ENCODE data around the gene IGDCC3.

IGDCC3 gene

DNA sequence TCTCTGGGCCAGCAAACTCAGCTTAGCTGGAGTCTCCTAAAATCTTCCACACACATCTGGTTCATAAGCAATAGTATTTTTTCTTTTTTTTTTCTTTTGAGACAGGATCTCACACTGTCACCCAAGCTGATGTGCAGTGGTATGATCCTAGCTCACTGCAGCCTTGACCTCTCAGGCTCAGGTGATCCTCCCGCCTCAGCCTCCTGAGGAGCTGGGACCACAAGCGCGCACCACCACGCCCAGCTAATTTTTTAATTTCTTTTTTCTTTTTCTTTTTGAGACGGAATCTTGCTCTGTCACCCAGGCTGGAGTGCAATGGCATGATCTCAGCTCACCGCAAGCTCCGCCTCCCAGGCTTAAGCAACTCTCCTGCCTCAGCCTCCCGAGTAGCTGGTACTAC, 39.0 kb downstream of the IGDCC3 start:
- no peak for DNase-seq

DNA sequence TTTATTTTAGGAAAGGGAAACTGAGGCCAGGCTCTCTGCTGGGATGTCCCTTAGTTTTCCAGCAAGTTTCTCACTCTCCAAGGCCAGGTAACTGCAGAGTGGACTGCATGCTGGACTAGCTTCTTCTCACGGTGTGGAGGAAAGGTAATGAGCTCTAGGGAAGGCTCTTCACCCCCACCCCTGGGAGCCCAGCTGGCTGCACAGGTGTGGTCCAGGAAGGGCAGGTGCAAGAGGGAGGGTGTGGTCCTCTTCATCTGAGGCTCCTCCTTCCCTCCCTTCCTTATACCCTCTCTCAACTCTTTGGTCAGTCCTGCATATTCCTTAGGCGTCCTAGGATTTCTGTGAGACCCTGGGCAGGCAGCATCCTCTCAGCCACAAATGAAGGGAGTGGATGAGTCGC, 39.4 kb downstream of the IGDCC3 start:
- no peak for DNase-seq

DNA sequence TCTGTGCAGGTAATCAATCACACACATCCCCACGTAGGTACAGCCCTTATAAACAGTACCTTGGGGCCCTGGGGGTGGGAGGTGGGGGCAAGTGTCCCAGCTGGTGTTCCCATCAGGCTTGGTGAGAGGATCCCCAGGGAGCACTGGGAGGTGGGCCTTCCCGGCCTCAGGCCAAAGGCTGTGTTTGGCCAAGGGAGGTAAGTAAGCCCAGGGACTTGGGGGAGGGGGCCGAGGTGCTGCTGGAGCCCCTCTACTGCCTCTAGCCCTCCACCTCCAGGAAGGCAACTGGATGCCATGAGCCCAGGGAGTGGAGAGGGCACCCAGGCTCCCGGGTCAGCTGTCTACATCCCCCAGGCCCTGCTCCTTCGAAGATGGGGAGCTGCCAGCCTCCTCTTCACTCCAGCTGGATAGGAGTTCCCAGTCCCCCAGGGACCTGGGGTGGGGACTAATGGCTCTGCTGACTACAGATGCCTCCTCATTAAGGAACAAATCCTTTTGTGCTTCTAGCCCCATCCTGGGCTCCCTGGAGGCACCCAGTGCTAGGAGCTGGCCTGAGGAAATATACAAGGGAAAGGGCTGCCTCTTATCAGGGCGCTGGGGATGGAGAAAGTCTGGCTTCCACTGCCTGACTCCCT, 40.2 kb downstream of the IGDCC3 start:
- DNase-seq: no peak

DNA sequence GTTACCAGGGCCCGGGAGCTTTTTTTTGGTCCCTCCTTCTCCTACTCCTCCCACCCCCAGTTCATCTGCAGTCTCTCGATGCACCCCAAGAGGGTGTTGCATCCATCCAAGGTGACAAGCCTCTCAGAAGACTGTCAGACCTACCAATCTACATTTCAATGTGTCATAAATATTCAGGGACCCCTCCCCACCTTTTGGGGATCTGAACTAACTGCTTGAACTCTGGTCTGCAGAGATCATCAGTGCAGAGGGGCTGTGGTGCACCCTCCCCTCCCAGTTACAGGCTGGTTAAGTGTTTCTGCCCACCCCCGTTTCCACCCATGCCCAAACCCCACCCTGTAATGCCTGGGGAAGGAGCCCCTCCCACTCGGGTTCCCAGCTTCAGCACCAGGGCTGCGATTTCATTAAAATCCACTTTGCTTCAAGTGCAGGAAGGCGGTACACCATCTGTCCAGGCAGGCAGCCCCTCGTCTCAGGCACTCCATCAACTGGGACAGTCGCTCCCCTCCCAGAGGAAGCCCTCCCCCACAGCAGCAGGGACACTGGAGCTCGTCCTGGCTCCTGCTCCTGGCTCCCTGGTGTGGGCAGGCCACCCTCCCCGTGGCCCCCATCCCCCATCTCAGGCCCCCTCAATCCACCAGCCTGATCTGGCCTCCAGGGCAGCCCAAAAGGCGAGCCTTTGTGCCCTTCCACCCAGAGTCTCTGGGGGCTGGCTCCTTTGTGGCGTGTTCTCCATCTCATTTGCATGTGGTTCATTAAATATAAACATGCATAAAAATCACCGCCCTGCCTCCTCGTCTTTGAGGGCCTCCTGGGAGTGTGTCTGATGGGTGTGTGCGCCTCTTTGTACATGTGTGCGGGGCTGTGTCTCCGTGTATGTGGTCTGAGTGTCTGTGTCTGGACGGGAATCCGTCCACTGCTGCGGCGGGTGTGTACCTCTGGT, 41.0 kb downstream of the IGDCC3 start:
- DNase-seq: no peak

DNA sequence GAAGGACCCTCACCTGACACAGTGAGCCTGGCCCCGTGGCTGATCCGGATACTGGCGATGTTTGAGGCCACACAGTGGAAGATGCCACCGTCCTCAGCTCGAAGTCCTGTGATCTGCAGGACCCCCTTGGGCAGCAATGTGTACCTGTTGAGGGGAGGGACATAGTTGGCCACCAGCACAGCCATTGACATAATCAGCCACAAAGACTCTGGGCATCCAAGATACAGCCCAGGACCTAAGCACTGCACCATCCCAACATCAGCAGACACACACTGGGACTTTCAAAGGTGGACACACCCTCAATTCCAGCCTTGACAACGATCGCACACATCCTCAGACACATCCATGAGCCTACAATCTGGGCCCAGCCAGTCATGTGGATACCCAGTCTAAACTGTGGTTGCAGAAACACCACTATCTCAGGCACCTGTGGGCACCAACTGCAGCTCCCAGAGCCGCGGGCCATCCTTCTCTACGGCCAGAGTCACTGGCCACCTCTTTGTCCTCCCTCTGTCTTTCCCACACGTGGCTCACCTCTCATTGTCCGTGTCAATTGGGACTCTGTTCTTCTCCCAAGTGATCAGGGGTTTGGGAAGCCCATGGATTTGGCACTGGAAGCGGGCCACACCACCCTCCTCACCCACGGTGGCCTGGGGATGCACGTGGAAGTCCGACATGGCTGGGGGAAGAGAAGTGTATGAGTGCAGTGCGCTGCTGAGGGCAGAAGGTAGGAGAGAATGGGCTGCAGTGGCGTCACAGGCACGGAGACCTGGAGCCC, 42.3 kb downstream of the IGDCC3 start:
- DNase-seq: no peak

DNA sequence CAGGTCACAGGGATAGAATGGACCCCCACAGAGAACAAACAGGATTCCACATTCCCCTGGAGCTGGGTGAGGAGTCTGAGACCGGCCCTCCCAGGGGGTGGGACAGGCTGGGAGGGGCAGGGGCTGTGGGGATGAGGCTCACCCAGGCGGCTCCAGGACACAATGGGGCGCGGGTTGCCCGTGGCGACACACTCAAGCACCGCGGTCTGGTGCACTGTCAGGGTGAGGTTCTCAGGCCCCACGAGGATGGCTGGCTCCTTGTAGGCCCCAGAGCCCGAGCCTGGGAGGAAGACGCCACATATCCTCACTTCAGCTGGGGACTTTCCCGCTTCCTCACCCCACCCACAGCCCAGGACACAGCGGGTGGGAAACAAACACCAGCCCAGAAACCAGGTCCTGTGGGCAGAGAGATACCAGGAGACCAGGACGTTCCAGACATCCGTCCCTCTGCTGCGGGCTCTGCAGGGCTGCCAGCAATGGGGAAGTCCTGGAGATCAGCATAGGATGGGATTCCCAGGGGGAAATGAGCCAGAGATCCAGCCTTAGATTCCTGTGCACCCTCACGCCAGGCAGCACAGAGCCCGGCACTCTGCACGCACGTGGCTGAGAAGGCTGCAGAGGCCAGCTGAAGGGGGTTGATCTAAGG, 43.1 kb downstream of the IGDCC3 start:
- DNase-seq: no peak

DNA sequence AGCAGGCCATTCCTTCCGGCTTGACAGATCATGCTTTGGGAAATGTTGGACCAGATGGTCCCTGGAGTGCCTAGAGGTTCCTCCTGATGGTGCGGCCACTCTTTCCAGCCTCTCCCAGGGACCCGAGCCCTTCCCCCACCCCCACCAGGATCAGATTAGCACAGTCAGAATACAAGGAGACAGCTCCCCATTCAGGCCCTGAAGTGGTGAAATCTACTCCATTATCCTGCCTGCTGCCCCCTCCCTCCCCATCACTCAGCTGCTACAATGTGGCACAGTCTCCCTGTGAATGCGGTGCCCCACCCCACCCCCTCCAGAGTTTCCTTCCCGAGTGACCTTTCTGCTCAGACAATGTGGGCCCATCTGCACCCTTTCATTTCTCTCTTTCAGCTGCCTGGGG, 43.9 kb downstream of the IGDCC3 start:
- no peak for DNase-seq

DNA sequence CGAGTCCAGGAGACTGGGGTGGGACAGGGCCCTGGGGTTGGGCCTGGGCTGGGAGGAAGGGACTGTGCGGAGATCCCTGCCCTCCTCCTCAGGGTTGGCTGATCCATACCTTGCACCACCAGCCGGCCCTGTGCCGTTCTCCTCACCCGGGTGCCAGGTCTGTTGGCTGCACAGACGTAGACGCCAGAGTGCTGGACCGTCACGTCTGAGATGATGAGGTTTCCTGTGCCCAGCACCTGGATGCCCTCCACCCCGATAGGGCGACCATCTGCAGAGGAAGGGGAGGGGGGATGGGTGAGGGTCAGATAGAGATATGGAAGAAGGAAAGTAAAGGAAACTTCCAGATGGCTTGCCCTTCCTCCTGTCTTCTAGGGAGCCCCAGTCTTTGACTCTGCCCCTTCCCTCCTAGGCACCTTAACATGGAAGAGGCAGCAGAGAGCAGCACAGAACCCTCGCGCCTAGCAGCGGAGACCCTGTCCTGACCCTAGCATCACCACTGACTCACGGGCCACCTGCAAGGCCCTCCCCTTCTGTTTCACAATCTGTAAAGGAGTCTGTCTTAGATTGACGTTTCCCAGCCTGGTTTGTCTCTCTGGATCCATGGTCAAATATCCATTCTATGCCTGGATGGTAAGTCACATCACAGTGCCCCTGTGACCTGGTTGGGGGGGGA, 44.5 kb downstream of the IGDCC3 start:
- DNase-seq: no peak

DNA sequence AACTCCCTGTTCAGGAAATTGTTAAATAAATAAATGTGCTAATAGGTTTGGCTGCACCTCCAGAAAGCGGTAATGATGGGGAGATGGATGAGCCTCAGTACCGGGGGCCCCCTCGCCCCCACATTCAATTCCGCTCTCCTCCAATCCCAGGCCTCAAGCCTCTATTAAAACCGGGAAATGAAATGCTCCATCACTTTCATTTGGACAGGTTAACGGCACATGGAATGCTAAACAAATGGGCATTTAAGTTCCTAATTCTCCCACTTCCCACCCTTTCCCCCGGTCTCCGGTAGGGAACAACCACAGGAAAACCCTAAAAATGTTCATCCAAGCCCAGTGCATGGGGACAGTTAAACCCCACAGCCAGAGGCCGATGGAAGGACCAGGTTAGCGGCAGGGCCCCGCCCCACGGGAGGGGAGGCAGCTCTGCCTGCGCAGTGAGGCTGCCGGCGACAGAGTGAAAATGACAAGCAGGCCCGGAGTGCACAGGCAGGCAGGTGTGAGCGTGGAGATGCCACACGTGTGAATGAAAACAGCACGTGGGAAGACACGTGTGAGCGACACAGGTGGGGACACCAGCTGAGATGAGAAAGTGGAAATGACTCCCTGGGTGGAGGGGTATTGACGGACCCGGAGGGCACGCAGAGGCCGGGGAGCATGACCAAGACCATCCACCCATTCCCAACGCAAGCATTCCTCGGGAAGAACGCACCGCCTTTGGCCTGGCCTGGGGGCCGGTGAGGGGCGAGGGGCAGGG, 45.2 kb downstream of the IGDCC3 start:
- DNase-seq: no peak

DNA sequence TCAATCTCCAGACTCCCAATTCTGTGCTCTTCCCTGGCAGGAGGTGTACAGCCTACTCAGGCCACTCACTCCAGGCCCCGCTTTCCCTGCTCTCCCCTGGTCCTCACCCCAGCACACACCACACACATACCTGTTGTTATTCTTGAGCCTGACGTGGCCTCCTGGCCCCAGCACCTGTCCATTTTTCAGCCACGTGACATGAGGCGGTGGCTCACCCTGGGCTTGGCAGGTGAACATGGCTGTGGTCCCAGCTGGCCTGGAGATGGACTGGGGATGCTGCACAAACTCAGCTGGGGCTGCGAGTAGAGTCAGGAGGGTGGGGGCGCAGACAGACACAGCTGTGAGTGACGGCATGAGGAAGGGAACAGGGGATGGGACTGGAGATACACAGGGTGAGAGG, 46.0 kb downstream of the IGDCC3 start:
- no peak for DNase-seq

DNA sequence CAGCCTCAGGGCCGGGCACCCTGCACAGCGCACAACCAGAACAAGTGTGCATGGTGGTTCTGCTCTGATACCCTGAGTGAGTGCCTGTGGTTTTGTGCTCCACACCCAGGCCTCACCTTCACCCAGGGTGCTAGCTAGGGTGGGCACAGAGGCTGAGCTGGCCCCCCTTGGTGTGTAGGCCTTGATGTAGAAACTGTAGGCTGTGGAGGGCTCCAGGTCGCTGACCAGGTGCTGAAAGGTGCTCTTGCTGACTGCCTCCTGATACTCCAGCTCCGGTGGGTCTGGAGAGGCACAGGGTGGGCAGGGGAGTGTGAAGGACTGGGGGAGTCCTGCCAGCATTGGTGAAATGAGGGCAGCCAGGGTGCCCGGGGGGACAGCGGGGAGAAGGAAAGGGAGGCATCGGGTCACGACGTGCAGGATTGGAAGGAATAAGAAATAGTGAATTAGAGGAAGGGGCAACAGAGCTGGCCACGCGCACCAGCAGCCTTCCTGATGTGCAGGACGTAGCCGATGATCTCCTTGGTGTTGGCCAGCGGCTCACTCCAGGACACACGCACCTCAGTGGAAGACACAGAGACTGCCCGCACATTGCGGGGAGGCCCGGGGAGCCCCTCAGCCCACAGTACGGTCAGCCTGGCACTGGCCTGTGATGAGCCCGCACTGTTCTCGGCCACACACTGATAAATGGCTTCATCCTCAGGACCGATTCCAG, 46.7 kb downstream of the IGDCC3 start:
- DNase-seq: no peak

DNA sequence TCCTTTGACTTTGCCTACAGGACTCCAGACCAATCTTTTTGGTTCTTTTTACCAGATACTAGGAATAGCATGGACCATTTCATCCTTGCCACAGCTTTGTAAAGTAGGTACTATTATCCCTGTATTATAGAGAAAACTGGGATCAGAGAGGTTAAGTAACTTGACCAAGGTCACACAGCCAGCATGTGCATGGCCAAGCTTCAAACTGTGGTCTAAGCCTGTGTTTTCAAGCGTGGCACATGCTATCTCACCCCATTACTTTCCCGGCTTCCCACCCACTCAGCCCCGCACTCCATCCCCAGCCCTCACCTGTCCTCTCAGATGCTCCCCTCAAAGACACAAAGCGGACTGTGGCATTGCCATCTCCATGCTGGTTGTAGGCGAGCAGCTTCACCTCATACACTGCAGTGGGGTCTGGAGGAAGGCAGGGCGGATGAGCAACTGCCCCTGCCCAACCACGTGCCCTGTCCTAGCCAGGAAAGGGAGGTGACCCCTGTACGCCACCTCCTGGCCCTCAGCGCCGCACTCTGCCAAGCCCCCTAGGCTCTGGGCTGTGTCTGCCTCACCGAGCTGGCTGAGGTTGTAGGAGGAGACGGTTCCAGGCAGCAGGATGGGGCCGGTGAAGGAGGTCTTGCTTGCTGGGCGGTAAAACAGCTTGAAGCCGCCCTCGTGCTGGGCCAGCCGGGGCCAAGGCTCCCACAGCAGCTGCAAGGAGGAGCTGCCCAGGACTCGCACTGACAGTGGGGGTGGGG, 47.6 kb downstream of the IGDCC3 start:
- no peak for DNase-seq

DNA sequence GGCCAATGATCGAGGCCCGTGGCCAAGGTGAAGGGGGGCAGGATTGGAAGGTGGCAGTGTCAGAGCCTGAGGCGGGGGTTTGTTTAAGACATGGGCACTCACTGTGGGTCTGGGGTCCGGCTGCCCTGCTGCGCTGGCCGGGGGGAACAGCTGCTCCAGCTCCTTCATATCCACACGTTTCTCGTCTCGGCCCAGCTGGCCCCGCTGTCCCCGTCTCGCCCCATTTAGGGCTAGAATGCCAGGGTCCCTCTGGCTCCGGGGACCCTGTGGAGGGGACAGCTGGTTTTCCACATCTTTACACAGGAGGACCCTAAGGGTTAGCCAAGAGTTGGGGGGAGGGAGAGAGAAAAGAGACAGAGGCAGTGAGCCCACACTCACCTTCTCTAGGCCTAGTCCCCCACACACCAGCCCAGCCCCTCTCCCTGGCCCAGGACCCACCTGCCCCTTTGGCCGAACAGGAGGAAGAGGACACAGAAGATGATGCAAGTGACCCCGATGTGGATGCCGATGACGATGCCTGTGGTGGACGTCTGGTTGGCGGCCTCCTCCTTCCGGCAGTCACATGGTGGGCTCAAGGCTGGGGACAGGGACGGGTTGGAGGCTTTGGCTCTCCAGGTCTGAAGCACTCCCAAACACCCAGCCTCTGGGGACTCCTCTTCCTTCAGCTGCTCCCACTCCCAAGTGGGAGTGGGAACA, 48.4 kb downstream of the IGDCC3 start:
- no peak for DNase-seq

DNA sequence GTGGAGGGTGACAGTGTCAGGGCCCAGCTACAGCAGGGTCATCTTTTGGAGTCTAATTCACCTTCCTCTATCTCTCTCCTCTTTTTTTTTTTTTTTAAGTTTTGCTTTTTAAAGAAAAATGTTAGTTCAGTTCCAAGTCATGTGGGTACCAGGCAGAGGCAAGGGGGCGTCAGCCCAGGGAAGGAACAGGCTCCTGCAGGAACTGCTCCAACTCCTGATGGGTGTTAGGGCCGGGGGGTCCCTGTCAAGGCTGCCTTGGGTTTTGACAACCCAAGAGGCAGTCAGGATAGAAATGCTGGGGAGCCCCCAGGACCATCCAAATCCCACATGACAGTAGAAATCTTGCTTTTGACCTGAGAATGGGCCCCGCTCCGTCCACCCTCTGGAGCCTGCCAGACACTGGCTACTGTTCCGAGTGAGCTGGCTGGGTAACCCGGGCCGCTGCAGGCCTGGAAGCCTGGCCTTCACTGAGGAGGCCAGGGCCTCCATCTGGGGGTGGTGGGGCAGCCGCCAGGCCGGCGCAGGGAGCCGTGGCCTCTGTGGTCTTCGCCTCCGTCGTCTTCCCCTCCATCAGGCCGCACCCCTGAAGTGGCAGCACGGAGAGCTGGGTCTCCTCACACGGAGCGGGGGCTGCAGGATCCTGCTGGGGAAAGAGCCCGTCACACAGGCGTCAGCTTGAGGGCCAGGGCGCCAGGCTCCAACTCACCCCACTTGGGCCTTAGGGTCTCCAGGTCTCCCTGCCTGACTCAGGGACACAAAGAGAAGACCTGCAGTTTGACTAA, 49.1 kb downstream of the IGDCC3 start:
- DNase-seq: no peak

DNA sequence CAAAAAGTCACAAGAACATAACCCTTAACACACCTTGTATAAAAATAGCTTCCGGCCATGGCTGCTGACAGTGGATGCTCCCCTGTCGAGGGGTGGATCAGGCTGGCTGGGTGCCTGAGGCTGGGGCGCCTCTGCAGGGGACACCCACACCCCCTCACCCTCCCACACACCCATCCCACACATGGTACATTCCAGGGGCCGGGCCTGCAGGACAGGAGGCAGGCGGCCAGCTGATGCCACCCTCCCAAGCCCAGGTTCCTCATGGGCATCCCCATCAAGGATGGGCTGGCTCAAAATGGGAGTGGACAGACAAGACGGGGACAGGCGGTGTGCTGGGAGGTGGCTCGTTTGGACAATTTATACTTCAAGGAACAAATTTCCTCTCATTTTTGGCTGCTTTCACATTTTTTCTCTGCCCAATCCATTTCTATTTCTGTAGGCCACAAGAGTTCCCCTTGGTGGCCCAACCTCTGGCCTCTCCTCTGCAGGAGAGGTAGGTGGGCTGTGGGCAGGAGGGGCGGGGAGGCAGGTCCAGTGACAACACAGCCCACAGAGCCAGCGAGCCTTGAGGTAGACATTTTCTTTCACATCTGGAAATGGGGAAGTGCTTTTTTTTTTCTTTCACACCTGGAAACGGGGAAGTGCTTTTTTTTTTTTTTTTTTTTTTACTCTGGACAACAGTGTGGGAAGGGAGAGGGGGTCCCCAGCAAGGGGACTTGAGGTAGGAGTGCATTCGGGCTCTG, 50.0 kb downstream of the IGDCC3 start:
- no peak for DNase-seq

DNA sequence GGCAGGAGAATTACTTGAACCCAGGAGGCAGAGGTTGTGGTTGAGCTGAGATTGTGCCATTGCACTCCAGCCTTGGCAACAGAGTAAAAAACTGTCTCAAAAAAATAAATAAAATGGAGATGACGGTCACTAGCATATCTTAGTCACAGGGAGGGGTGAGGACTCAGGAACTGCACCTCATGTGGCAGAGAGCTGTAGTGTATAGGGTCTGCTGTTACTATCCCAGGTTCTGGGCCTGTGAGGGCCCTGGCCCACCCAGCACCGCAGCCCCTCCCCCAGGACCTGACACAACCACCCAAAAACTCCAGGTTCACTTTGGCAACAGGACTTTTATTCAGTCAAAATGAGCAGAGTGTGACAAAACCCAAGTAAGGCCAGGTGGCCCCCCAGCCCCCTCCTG, 51.0 kb downstream of the IGDCC3 start:
- no peak for DNase-seq

DNA sequence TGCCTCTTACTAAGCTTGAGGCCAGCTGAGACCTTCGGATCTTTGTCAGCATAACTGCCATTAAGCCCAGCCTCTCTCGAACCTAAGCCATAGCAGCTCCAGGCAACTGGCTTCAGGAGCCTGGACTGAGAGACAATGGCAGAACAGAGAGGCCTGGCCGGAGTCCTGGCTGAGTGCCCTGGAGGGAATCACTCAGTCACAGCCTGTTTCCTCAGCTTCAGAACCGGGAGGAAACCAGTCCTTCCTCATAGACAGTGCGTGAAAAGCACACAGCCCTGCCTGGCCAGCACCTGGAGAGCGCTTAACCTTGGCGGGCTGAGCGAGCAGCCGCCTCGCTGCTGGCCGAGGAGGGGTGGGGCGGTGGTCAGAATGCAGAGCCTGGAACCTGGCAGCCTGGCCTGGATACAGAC, 51.7 kb downstream of the IGDCC3 start:
- no peak for DNase-seq

DNA sequence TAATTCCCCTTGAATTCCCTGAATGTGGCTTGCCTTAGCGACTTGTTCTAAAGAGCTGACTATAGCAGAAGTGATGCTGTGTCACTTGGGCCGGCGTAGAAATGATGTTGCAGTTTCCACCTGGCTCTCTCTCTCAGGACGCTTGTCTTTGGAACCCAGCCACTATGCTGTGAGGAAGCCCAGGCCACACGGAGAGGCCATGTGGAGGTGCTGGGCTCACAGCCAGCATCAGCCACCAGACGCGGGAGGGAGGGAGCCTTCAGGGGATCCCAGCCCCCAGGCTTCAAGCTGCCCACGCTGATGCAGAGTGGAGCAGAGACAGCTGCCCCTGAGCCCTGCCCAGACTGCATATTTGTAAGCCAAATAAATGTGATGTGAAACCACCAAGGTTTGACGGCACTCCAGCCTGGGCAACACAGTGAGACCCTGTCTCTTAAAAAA, 54.7 kb downstream of the IGDCC3 start:
- no peak for DNase-seq
